Left ventricle myocardium inferior (tissue), 1 donor: Measurements from ENCODE around the gene CHRDL2. TPM values are rescaled to one million over a fixed set of nuclear protein-coding genes. Genes with fewer than 3 reads are reported as not detected.
"Not testable (repeated sequence)": the region's sequence is repeated elsewhere in the genome, so short reads cannot be mapped to it uniquely, and the experiment has no call there.

Experiments
- DNase-seq: peaks from one replicate; pipeline ENCODE4 v3.0.0-alpha.2; 2020
- H3K27ac ChIP-seq: fragments of 200-600 bp; replicated peaks from 2 replicates; pipeline ENCODE4 v1.8.0; 2021
- H3K27me3 ChIP-seq: fragments of 200-600 bp; 2 replicates; pipeline ENCODE4 v1.8.0; 2021; ENCODE audit warnings: low read depth
- H3K36me3 ChIP-seq: fragments of 200-600 bp; 2 replicates; pipeline ENCODE4 v1.8.0; 2021
- H3K4me1 ChIP-seq: fragments of 200-600 bp; 2 replicates; pipeline ENCODE4 v1.8.0; 2021
- H3K4me3 ChIP-seq: fragments of 200-600 bp; 2 replicates; pipeline ENCODE4 v1.8.0; 2021; ENCODE audit warnings: mild to moderate bottlenecking, moderate library complexity
- H3K9me3 ChIP-seq: fragments of 200-600 bp; replicated peaks from 2 replicates; pipeline ENCODE4 v1.8.0; 2021
- intact Hi-C: fragments of 100-400 bp; cut with micrococcal nuclease; formaldehyde crosslinking; loops from one replicate; pipeline ENCODE4 v1.11.0; 2022
- total RNA-seq: library from RNA; stranded (reverse); fragmentation: NEBNext Ultra II Directional; extraction: Animal tissue kit (Norgen Biotek cat#: 25700); gene quantifications from one replicate; pipeline ENCODE4 v1.2.1, GENCODE V29; 2021
- TF ChIP-seq, protein P1 (sequence below): fragments of 200-600 bp; IDR thresholded peaks from 2 replicates; pipeline ENCODE4 v1.8.0; 2021; ENCODE audit warnings: antibody characterized with exemption, mild to moderate bottlenecking, borderline replicate concordance
- donor health status: DM: no; HTN: yes; CAD: no; lungs with severe emphysema.

The CHRDL2 gene
- total RNA-seq, 1 donor from 2014 or later, result 6.5 TPM

DNA sequence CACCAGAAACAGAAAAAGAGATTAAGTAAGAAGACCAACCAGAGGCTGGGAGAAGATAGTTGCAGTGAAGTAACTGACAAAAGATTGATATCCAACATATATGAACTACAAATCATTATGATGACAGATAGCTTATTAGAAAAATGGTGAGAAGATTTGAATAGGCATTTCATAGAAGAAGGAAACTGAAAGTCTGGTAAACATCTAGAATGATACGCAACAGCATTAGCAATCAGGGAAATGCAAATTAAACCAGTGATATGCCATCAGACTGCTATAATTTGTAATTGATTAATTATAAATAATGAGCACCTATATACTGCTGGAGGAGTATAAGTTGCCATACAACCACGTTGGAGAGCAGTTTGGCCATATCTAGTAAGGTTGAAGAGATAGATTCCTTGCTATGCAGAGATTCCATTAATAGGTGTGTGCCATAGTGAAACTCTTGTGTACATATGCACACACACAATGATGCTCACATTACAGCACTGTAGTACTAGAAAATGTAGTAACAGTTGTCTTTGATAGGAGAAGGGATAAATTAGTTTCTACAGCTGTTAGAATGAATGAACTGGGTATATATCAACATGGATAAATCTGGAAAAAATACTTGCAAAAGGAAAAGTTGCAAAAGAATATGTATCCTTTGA lies 38.0 kb upstream of the CHRDL2 start:
- Histone ChIP-seq H3K27me3 (no peaks in the 10 kb centered on the region), H3K4me3 (no peak overlapping the region), H3K36me3 (no peaks in the 10 kb centered on the region), H3K4me1 (peaks cover 6% of the 10 kb centered on the region), H3K27ac (no peak overlapping the region), H3K9me3 (no peaks in the 10 kb centered on the region)
- intact Hi-C loops, result no loop called here
- TF ChIP-seq, protein P1, sequence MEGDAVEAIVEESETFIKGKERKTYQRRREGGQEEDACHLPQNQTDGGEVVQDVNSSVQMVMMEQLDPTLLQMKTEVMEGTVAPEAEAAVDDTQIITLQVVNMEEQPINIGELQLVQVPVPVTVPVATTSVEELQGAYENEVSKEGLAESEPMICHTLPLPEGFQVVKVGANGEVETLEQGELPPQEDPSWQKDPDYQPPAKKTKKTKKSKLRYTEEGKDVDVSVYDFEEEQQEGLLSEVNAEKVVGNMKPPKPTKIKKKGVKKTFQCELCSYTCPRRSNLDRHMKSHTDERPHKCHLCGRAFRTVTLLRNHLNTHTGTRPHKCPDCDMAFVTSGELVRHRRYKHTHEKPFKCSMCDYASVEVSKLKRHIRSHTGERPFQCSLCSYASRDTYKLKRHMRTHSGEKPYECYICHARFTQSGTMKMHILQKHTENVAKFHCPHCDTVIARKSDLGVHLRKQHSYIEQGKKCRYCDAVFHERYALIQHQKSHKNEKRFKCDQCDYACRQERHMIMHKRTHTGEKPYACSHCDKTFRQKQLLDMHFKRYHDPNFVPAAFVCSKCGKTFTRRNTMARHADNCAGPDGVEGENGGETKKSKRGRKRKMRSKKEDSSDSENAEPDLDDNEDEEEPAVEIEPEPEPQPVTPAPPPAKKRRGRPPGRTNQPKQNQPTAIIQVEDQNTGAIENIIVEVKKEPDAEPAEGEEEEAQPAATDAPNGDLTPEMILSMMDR, result no peak
- DNase-seq, result no peak

DNA sequence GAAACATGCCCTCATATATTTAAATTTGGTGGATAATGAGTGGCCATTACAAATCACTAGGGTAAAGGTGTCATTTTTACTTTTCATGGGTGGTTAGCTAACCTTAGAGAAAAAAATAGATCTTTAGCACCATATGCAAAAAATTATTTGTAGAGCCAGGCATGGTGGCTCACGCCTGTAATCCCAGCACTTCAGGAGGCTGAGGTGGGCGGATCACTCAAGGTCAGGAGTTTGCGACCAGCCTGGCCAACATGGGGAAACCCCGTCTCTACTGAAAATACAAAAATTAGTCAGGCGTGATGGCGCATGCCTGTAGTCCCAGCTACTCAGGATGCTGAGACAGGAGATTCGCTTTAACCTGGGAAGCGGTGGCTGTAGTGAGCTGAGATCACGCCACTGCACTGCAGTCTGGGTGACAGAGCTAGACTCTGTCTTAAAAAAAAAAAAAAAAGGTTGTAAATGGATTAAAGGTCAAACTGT lies 37.0 kb upstream of the CHRDL2 start:
- H3K9me3 ChIP-seq, DNase-seq, H3K4me1 ChIP-seq, H3K27me3 ChIP-seq, H3K4me3 ChIP-seq, H3K27ac ChIP-seq, H3K36me3 ChIP-seq, intact Hi-C loops: not testable (repeated sequence)

DNA sequence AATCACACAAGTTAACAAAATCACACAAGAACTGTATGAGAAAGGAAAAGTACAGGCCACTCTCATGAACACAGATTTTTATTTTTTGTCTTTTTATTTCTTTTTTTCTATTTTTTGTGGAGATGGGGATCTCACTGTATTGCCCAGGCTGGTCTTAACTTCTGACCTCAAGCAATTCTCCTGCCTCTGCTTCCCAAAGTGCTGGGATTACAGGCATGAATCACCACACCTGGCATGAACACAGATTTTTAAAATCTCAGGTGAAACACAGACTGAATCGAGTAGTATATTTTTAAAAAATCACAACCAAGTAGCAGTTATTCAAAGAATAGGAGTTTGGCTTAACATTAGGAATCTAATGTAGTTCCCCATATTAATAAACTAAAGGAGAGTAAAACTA lies 35.7 kb upstream of the CHRDL2 start:
- intact Hi-C loops, result no loop called here
- H3K9me3 ChIP-seq, result no peaks in the 10 kb centered on the region
- no peak overlapping the region for H3K4me3 ChIP-seq
- no peak for DNase-seq
- H3K36me3 ChIP-seq, result no peaks in the 10 kb centered on the region
- no peak overlapping the region for H3K27ac ChIP-seq
- no peaks in the 10 kb centered on the region for H3K4me1 ChIP-seq
- no peaks in the 10 kb centered on the region for H3K27me3 ChIP-seq
- TF ChIP-seq, protein P1, result no peak

DNA sequence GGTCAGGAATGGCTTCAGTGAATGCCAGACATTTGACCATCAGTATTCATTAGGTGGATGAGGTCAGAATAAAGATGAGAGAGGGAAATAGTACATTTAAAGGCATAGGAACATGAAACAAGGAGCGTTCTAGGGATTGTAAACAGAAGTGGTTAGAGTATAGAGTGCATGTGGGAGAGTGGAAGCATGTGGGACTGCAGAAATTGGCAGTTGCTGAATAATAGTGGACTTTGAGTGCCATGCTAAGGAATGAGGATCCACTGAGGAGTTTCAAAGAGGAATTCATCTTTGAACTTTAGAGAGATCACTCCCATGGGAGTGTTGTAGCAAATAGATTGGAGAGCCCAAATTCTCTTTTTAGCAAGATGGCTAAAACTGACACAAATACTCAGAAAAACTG lies 25.3 kb upstream of the CHRDL2 start:
- H3K27ac ChIP-seq, result no peak overlapping the region
- H3K9me3 ChIP-seq, result no peaks in the 10 kb centered on the region
- TF ChIP-seq, protein P1, result no peak
- H3K36me3 ChIP-seq, result no peaks in the 10 kb centered on the region
- no peak overlapping the region for H3K4me3 ChIP-seq
- H3K27me3 ChIP-seq, result no peaks in the 10 kb centered on the region
- intact Hi-C loops, result no loop called here
- peaks cover 36% of the 10 kb centered on the region for H3K4me1 ChIP-seq
- DNase-seq, result no peak

DNA sequence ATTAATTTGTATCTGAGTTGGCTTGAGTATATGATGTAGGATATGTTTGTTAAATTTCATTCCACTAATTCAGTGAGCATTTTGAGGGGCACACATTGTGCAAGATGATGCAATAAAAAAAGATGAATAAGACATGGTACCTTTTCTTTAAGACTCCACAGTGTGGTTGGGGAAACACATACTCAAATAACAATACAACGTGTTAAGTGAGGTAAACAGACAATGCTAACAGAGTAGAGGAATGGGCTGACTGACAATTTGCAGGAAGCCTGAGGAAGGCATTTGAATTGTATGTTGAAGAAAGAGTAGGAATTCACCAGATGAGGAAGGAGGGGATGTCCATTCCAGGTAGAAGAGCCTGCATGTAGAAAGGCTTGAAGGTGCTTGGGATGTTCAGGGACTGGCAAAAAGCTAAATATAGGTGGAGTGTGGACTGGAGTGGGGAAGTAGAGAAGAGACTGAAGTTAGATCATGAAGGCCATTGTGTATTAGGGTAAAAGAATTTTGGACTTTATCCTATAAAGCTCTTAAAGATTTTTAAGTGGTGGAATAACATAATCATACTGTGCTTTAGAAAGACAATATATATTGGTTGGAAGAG lies 24.3 kb upstream of the CHRDL2 start:
- H3K4me3 ChIP-seq, result no peak overlapping the region
- TF ChIP-seq, protein P1, result no peak
- DNase-seq, result no peak
- H3K9me3 ChIP-seq, result no peaks in the 10 kb centered on the region
- H3K4me1 ChIP-seq, result peaks cover 45% of the 10 kb centered on the region
- no peaks in the 10 kb centered on the region for H3K27me3 ChIP-seq
- H3K27ac ChIP-seq, result no peak overlapping the region
- no peaks in the 10 kb centered on the region for H3K36me3 ChIP-seq
- intact Hi-C loops, result no loop called here
